Limb (tissue), 2 donors: Measurements from ENCODE around the gene SYNE2.
A peak's percentile ranks its signal among the peaks of the same experiment; 100 is the strongest.
"Not testable (repeated sequence)": the region's sequence is repeated elsewhere in the genome, so short reads cannot be mapped to it uniquely, and the experiment has no call there.

Experiments used
- DNase-seq, 2 donors: peaks; one replicate each; pipeline ENCODE4 v3.0.0-alpha.2; 2016; ENCODE audit errors: extremely low spot score in 2 of 2

The SYNE2 gene

DNA sequence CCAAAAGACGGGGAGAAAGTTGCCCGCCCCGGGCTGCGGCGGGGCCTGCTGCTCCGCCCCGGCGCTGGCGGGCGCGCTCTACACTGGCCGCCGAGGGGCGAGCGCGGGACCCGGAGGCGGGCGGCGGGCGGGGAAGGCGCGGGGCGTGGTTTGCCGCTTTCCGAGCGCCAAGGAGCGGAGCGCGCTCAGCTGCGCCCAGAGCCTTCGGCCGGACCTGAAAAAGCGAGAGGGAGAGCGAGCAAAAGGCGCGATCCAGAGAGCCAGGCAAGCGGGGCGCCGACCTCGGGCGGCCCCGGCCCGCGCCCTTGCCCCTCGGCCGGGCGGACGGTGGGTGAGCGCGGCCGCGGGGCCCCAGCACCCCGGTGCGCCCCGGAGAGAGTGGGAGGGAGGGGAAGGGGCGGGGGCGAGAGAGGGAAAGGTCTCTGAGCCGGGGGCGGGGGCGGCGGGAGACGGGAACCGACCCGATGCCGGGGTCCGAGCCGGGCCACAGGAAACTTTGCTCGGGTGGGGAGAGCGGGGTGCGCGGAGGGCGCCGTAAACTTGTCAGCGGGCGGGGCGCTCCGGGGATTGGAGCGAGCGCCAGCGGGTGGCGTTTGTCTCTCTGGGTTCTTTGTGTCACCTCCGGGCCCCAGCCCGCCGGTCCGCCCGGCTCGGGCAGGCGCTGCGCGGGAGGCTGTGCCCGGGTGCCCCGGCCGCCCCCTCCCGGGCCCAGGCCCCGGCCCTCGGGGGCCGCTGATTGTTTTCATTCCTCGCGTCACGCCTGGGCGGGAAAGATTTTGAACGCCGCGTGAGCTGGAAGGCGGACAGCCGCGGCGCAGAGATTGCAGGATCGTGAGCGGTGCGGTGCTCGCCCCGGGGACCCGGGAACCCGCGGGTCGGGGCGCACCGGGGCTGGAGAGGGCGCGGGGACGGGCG is at the start of gene SYNE2:
TSS of gene SYNE2 (plus strand) at position 188 of the 915 bp plus-strand sequence. CDS start 56,145 bp downstream, outside the sequence.
- DNase-seq = peak; percentile 77 to 88

- not testable (repeated sequence) for DNase-seq
These were observed 49.5 kb upstream of the SYNE2 start for GRCh38 chr14:63803221-63803791.

GRCh38 chr14:63806064-63806463 is 46.7 kb upstream of the SYNE2 start:
- DNase-seq = not testable (repeated sequence)

- DNase-seq = not testable (repeated sequence)
These were observed 41.1 kb upstream of the SYNE2 start for GRCh38 chr14:63811692-63812091.

- no peak for DNase-seq
These were observed 19.1 kb upstream of the SYNE2 start for GRCh38 chr14:63833728-63834127.

GRCh38 chr14:63840981-63841380 is 11.8 kb upstream of the SYNE2 start:
- no peak for DNase-seq

DNA sequence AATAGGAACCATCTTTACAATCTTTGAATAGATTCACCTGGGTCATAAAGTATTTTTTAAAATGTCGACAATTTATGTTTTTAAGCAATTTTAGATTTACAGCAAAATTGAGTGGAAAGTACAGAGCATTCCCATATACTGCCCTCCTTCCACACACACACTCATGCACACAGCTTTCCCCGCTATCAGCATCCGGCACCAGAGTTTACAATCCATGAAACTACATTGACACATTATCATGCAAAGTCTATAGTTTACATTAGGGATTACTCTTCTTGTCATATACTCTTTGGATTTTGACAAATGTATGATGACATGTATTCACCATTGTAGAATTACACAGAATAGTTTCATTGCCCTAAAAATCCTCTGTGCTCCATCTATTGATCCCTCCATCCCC is 9.0 kb upstream of the SYNE2 start:
- no peak for DNase-seq

DNA sequence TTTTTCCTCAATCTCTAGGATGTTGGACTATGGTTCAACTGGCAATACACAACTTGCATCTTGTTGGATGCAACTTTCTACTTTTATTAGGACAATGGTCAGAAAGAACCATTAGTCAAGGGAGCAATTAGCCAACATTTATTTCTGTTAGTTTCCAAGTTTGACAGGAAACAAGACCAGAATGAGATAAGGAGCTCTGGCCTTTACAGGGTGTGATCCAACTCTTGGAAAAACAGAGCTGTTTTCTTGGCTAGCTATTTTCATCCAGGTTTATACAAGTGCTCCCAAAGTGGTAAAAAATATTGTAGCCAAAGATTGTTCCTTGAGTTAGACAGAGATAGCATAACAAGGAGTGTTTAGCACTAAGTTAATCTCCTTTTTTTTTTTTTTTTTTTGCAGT is 3.9 kb upstream of the SYNE2 start:
- DNase-seq = no peak

GRCh38 chr14:63852271-63852816 is 460 bp upstream of the SYNE2 start:
- DNase-seq = no peak

DNA sequence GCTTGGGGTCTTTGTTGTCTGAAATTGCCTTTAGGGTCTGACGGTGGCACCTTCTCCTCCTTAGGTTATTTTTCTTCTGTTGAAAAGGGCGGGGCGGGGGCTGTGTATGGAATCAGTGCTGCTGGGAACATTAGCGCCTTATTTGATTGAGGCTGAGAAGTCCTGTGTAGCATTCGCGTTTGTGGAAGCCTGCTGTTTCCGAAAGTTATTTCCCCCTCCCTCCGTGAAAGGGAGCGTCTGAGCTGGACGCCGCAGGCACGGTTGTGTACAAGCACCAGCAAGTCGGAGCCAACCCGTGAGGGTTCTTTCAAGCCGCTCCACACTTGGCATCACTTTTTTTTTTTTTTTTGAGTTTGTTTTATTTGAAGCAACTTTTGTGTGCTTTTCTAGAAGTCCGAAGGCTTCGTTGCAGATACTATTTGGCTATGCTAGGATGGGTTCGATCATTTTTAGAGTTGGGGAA is 1.1 kb downstream of the SYNE2 start:
- DNase-seq = peak; percentile 51 to 68

DNA sequence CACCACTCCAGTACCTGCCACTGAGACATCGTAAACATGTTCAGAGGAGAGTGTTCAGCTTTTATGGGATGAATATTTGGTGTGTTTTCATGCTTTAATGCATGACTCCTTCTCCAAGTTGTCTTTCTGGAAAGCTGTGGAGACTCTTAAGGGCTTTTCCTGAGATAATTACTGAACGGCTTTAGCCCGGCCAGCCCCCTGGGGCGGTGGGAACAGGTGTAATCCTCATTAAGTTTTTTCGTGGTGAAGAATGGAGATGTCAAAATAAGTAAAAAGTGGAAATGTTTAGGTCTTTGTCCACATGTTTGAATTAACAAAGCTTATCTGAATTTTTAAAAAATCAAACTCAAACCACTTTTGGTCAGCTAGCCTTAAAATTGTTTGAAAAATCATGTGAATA is 1.5 kb downstream of the SYNE2 start:
- no peak for DNase-seq

- DNase-seq = no peak
These were observed 2.5 kb downstream of the SYNE2 start for GRCh38 chr14:63855281-63855680.

DNA sequence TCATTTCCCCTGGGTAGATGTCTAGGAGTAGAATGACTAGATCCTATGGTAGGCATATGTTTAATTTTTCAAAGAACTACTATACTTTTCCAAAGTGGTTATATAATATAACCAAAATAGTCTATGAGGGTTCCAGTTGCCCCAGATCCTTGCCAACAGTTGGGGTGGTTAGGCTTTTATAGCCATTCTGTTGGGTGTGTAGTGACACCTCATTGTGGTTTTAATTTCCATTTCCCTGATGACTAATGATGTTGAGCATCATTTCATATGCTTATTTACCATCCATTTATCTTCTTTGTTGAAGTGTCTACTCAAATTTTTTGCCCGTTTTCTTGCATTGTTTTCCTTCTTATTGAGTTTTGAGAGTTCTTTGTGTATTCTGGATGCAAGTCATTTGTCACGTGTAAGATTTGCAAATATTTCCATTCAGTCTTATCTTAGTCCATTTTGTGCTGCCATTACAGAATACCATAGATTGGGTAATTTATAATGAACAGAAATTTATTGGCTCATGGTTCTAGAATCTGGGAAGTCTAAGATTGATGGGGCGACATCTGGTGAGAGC is 4.7 kb downstream of the SYNE2 start:
- DNase-seq = no peak

- no peak for DNase-seq
These were observed 7.3 kb downstream of the SYNE2 start for GRCh38 chr14:63860146-63860545.

GRCh38 chr14:63862163-63862562 is 9.4 kb downstream of the SYNE2 start:
- DNase-seq = no peak

DNA sequence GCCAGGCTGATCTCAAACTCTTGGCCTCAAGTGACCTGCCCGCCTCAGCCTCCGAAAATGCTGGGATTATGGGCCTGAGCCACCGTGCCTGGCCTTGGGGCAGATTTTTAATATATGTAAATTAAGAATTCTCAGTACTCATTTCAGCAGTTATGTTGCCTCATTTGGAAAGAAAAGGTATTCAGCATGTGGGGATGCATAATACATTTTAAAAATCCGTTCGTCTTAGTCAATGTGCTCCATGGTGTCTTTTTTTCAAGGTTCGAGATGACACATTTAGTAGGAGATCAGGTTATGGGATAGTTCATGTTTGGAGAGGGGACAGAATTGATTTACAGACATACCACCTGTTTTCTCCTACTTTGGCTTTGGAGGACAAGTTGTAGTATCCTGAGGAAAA is 10.2 kb downstream of the SYNE2 start:
- no peak for DNase-seq

- not testable (repeated sequence) for DNase-seq
These were observed 12.0 kb downstream of the SYNE2 start for GRCh38 chr14:63864775-63865174.

- DNase-seq = no peak
These were observed 15.4 kb downstream of the SYNE2 start for GRCh38 chr14:63867933-63868921.

GRCh38 chr14:63869940-63870752 is 17.3 kb downstream of the SYNE2 start:
- DNase-seq = not testable (repeated sequence)

GRCh38 chr14:63870753-63871037 is 17.9 kb downstream of the SYNE2 start:
- DNase-seq = not testable (repeated sequence)
